ENCODE results near the gene FEZ2.

FEZ2 gene

GRCh38 chr2:36587101-36587500 is 10.9 kb downstream of the FEZ2 start:
- DNase-seq (ENCODE audit: low read depth, low spot score) = no peak

DNA sequence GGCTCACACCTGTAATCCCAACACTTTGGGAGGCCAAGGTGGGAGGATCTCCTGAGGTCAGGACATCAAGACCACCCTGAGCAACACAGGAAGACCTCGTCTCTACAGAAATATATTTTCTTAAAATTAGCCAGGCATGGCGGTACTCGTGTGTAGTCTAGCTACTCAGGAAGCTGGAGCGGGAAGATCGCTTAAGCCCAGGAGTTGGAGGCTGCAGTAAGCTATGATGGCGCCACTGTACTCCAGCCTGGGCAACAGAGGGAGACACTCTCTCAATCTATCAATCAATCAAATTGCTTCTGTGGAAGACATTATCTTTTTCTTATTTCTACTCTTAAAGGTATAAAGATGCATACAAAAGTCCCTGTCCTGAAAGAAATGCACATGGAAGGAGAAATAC is 11.3 kb downstream of the FEZ2 start:
- no peak for DNase-seq (ENCODE audit: low read depth, low spot score)

DNA sequence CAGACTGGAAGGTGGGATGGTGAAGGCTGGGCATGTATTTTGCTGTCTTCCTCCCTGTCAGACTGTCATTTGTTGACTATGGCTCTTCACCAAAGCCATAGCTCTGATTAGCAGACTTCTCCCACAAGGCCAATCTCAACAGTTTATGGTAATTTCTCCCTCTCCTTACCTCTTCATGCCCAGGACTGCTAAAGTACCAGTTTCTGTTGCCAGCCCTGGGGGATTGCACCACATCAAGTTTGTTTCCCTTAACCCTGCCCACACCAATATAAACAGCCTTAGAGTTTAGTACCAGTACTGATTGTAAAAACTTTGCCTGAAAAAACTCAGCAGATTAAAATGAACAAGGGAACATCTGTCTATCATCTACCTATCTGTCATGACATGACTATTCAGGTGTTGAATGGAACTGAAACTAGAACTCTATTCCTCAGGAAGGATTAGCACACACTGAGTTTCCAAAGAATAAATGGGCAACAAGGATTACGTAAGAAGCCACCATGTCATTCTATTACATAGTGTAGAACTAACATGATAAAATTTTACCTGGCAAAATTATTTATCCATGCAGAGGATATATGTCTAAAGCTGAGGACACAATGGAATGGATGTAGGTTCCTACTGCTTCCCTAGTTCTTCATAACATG is 13.7 kb downstream of the FEZ2 start:
- no peak for DNase-seq (ENCODE audit: low read depth, low spot score)

DNA sequence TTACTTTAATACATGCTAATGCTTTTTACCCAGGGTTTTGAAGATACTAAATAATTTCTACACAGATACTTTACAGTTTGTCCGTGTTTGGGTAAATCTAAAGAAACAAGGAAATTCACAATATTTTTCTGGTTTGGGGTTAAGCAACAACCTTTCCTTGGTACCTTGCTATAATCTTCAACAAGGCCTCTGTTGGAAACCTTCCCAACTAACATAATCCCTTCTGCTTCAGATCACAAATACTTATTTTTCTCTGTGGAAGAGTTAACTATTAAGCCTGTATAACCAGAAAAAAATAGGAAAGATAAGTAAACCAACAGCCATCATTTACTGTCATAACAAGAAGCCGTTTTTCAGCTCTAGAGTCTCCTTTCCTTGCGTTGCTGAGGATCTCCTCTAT is 15.0 kb downstream of the FEZ2 start:
- no peak for DNase-seq (ENCODE audit: low read depth, low spot score)

DNA sequence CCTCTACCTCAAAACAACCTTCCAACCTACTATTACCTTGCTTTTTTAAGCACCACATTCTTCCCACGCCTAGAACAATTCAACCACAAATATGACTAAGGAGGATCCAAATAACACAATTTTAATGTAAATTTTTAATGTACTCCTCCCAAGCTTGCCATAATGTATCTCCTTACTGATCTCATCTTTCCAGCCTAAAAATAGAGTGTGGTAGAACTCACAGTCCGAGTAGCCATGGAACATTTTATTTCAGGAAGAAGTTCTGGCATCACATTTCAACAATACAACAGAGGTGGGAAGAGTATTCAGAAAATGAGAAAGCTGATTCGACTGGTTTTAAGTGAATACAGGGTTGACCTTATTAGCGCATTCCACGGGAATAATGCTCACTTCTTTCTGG is 15.4 kb downstream of the FEZ2 start:
- no peak for DNase-seq (ENCODE audit: low read depth, low spot score)

GRCh38 chr2:36579297-36579664 is 18.7 kb downstream of the FEZ2 start:
- no peak for DNase-seq (ENCODE audit: low read depth, low spot score)

DNA sequence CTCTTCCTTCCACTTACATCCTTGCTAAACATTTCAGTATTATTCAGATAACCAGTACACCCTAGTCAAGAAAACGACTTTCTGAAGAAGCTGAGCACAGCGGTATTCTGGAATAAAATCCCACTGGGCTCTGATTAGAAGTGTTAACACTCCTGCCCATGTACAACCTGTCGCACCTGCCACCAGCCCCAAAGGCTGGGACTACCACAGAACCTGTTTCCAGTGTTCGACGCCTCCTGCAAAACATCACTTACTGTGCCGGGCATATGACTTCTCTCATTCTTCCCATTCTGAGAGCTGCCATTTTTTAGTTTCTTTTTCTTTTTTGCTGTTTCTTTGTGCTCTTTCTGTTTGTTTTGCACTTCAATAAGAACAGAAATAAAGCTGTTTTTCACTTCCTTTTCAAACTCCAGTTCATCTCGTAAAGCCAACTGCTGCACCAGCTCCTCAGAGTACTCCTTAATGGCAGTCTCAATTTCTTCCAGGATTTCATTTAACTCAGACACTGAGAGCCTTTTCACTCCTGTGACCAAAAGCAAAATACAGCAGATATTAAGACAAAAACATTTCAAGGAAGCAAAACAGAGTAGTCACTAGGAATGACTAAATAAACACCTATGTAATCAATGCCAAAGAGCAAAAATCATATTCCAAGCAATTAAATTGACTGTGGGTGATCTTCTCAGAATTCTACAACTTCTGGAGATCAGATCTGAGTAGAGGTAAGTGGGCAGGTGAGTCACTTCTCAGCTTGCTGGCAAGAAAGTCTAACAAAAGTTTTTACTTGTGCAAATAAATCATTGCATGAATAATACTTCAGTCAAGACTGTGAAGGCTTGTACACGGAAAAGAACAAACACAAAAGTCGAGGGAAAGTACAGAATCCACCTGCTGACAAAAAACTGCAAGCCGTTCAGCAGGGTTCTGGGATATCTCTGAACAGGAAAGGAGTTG is 19.3 kb downstream of the FEZ2 start:
- no peak for DNase-seq (ENCODE audit: low read depth, low spot score)

DNA sequence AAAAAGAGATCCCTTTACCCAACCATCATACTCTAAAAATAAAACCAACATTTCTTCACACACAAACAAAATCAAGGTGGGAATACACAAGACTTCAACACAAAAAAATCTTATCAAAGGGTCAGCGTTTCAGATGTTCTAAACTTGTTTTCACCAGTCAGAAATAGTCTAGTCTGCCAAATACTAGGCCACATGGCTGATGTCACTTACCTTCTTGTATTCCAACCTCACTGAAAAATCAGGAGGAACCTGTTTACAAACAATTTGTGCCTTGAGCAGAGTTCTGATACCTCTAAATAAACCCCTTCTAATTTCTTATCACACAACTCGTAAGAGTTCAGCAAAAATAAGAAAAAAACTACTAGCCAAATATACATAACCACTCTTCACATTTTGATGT is 20.1 kb downstream of the FEZ2 start:
- no peak for DNase-seq (ENCODE audit: low read depth, low spot score)

GRCh38 chr2:36574560-36574959 is 23.4 kb downstream of the FEZ2 start:
- DNase-seq (ENCODE audit: low read depth, low spot score) = no peak

- no peak for DNase-seq (ENCODE audit: low read depth, low spot score)
Observed at GRCh38 chr2:36573165-36573564, 24.8 kb downstream of the FEZ2 start.

GRCh38 chr2:36572719-36573059 is 25.3 kb downstream of the FEZ2 start:
- DNase-seq (ENCODE audit: low read depth, low spot score) = no peak

- DNase-seq (ENCODE audit: low read depth, low spot score) = no peak
Observed at GRCh38 chr2:36572054-36572718, 25.8 kb downstream of the FEZ2 start.

- DNase-seq (ENCODE audit: low read depth, low spot score) = no peak
Observed at GRCh38 chr2:36570416-36570815, 27.6 kb downstream of the FEZ2 start.

GRCh38 chr2:36569267-36569856 is 28.6 kb downstream of the FEZ2 start:
- no peak for DNase-seq (ENCODE audit: low read depth, low spot score)

GRCh38 chr2:36568516-36569246 is 29.3 kb downstream of the FEZ2 start:
- no peak for DNase-seq (ENCODE audit: low read depth, low spot score)

DNA sequence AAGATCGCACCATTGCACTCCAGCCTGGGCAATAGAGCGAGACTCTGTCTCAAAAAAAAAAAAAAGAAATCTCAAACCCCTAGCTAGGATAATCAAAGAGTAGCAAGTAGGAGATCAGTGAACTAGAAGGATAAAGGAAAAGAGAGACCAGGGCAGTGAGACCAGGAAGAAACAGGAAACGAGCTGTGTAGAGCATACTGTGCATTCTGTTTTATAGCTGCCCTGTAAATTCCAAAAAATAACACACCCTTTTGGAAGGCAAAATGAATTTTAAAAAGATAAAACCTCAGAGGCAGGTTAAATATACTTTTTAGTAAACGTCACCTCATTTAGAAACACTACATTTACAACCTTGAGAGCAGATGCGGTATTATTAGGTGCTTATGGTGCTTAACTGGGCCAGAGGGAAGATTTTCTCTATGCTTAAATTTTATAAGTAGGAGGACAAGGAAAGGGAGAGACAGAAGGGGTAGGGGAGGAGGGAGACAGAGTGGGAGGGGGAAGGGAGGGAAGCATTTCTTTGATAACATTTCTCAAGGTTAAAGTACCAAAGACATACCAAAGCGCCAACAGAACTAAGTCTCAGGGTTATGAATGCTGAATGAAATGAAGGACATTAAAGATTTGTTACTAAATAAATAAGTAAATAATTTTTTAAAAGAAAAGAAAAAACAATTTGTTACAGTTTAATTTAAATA is 30.1 kb downstream of the FEZ2 start:
- DNase-seq (ENCODE audit: low read depth, low spot score) = no peak

GRCh38 chr2:36566887-36567286 is 31.1 kb downstream of the FEZ2 start:
- no peak for DNase-seq (ENCODE audit: low read depth, low spot score)

GRCh38 chr2:36565712-36566111 is 32.3 kb downstream of the FEZ2 start:
- no peak for DNase-seq (ENCODE audit: low read depth, low spot score)

DNA sequence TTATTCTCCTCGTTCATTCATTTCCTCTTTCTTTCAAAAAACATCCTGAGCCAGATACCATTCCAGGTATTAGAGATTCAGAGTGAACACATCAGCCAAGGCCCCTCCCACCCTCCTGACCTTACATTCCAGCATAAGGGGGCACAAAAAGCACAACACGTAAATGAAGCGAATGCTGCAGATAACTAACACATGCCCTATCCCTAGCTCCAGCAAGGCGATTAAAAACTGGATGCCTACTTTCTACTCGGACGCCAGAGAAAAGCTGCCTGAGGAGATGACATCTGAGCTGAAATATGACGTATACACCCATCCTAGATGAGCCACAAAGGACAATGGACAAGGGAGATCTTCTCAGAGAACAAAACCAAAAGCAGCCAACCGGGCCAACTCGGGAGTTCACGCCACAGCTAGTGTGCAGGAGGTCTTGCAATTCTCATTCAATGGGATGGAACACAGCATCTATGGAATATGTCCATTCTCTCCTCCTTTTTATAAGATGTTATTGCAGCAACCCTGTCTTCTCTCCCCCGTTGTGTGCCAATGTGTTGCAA is 33.5 kb downstream of the FEZ2 start:
- DNase-seq (ENCODE audit: low read depth, low spot score) = no peak

- DNase-seq (ENCODE audit: low read depth, low spot score) = peak; percentile 16
Observed at GRCh38 chr2:36562973-36563532, 34.9 kb downstream of the FEZ2 start.

Data from ELF-1 (cell line).